ENCODE measurements around the gene COPZ2. TPM values are rescaled to one million over a fixed set of nuclear protein-coding genes. Genes with fewer than 3 reads are reported as not detected.

COPZ2 gene
- total RNA-seq, 1 donor from 2014 or later: 0.30 TPM

DNA sequence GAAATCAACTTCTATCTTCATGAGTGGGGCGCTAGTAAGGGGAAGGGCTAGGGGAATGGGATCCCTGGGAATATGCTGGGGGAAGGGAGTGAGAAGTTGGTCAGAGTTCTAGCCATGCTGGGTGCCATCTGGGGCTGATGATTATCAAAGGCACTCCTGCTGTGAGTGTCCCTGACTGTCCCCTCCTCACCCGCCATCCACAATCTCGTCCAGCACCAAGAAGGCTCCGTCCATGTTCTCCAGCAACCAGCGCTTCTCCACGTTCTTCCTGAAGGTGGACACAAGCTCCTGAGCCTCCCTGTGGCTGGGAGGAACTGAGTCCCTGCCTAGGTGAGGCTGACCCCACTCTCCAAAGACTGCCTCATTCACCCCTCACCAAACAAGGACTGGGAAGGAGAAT, 5.6 kb downstream of the COPZ2 start:
- TF ChIP-seq EZH2 (IDR thresholded peaks at IDR 0.05): no peak
- TF ChIP-seq EZH2phosphoT487 (IDR thresholded peaks at IDR 0.05): no peak
- no peak for TF ChIP-seq CTCF (IDR thresholded peaks at IDR 0.05)
- peaks cover 32% of the 10 kb centered on the region for H3K27me3 ChIP-seq
- no peak overlapping the region for H2AFZ ChIP-seq (replicated peaks)
- no peak overlapping the region for H3K9ac ChIP-seq
- no peaks in the 10 kb centered on the region for H3K4me1 ChIP-seq
- H3K36me3 ChIP-seq: no peaks in the 10 kb centered on the region
- peaks cover 9% of the 10 kb centered on the region for H3K4me1 Mint-ChIP-seq
- no peaks in the 10 kb centered on the region for H4K20me1 ChIP-seq (ENCODE audit: low read depth)
- H3K79me2 ChIP-seq (ENCODE audit: low read depth): no peaks in the 10 kb centered on the region
- peaks cover 18% of the 10 kb centered on the region for H3K27me3 Mint-ChIP-seq (ENCODE audit: insufficient read depth, low read depth)
- H3K27ac ChIP-seq: no peak overlapping the region
- no peak overlapping the region for H3K4me2 ChIP-seq
- no peak for DNase-seq (ENCODE audit: low spot score)
- no peaks in the 10 kb centered on the region for H3K9me3 ChIP-seq (ENCODE audit: low read depth)
- no peaks in the 10 kb centered on the region for H3F3A ChIP-seq (ENCODE audit: low read depth)
- no peaks in the 10 kb centered on the region for H3K9me3 Mint-ChIP-seq
- no peak overlapping the region for H3K27ac Mint-ChIP-seq
- no peaks in the 10 kb centered on the region for H3K36me3 Mint-ChIP-seq
- H3K4me3 ChIP-seq: no peak overlapping the region
- H3K4me3 Mint-ChIP-seq: no peak overlapping the region

GRCh38 chr17:48030531-48030930, 7.1 kb downstream of the COPZ2 start:
- H3K27me3 ChIP-seq: peaks cover 25% of the 10 kb centered on the region
- H3K27ac Mint-ChIP-seq: no peak overlapping the region
- H3K4me3 ChIP-seq: no peak overlapping the region
- peaks cover 2% of the 10 kb centered on the region for H3K4me1 ChIP-seq
- H3K4me2 ChIP-seq: no peak overlapping the region
- no peaks in the 10 kb centered on the region for H3K9me3 ChIP-seq (ENCODE audit: low read depth)
- no peaks in the 10 kb centered on the region for H3K36me3 ChIP-seq
- H3K4me1 Mint-ChIP-seq: peaks cover 24% of the 10 kb centered on the region
- TF ChIP-seq CTCF (IDR thresholded peaks at IDR 0.05): no peak
- no peak for TF ChIP-seq EZH2phosphoT487 (IDR thresholded peaks at IDR 0.05)
- H3K4me3 Mint-ChIP-seq: no peak overlapping the region
- no peaks in the 10 kb centered on the region for H3K9me3 Mint-ChIP-seq
- H3F3A ChIP-seq (ENCODE audit: low read depth): peaks cover 2% of the 10 kb centered on the region
- peaks cover 17% of the 10 kb centered on the region for H3K27me3 Mint-ChIP-seq (ENCODE audit: insufficient read depth, low read depth)
- no peak overlapping the region for H2AFZ ChIP-seq (replicated peaks)
- no peaks in the 10 kb centered on the region for H4K20me1 ChIP-seq (ENCODE audit: low read depth)
- no peak overlapping the region for H3K27ac ChIP-seq
- H3K79me2 ChIP-seq (ENCODE audit: low read depth): no peaks in the 10 kb centered on the region
- H3K36me3 Mint-ChIP-seq: no peaks in the 10 kb centered on the region
- H3K9ac ChIP-seq: no peak overlapping the region
- no peak for DNase-seq (ENCODE audit: low spot score)

GRCh38 chr17:48028736-48029135, 8.9 kb downstream of the COPZ2 start:
- no peaks in the 10 kb centered on the region for H3K36me3 Mint-ChIP-seq
- H2AFZ ChIP-seq (replicated peaks): no peak overlapping the region
- H3K27ac Mint-ChIP-seq: no peak overlapping the region
- no peaks in the 10 kb centered on the region for H3K36me3 ChIP-seq
- H3K4me1 Mint-ChIP-seq: peaks cover 35% of the 10 kb centered on the region
- H3K9me3 Mint-ChIP-seq: no peaks in the 10 kb centered on the region
- peaks cover 25% of the 10 kb centered on the region for H3K27me3 Mint-ChIP-seq (ENCODE audit: insufficient read depth, low read depth)
- no peak overlapping the region for H3K4me2 ChIP-seq
- no peak overlapping the region for H3K9ac ChIP-seq
- H3K79me2 ChIP-seq (ENCODE audit: low read depth): no peaks in the 10 kb centered on the region
- no peaks in the 10 kb centered on the region for H3K9me3 ChIP-seq (ENCODE audit: low read depth)
- H3K27ac ChIP-seq: no peak overlapping the region
- no peaks in the 10 kb centered on the region for H4K20me1 ChIP-seq (ENCODE audit: low read depth)
- H3K4me1 ChIP-seq: peaks cover 4% of the 10 kb centered on the region
- H3F3A ChIP-seq (ENCODE audit: low read depth): peaks cover 16% of the 10 kb centered on the region
- TF ChIP-seq EZH2phosphoT487 (IDR thresholded peaks at IDR 0.05) (no peak), EZH2 (IDR thresholded peaks at IDR 0.05) (no peak), CTCF (IDR thresholded peaks at IDR 0.05) (no peak)
- peaks cover 37% of the 10 kb centered on the region for H3K27me3 ChIP-seq
- no peak overlapping the region for H3K4me3 Mint-ChIP-seq
- no peak overlapping the region for H3K4me3 ChIP-seq
- no peak for DNase-seq (ENCODE audit: low spot score)
